ENCODE results near the gene GPR180. TPM values are rescaled to one million over a fixed set of nuclear protein-coding genes. Genes with fewer than 3 reads are reported as not detected.

GPR180 gene
- total RNA-seq, 4 donors from 2014 or later, result 10.4 to 13.3 (median 10.9) TPM

GRCh38 chr13:94682229-94682628, 80.6 kb downstream of the GPR180 start:
- Histone ChIP-seq H3K9me3 (no peaks in the 10 kb centered on the region), H3K27ac (no peak overlapping the region), H3K27me3 (no peaks in the 10 kb centered on the region), H3K4me3 (replicated peaks in 1 of 3) (no peak overlapping the region), H3K36me3 (no peaks in the 10 kb centered on the region), H3K4me1 (no peaks in the 10 kb centered on the region)
- no peak for DNase-seq
- 85 to 88% methylated on average over 2 of the region's 2 CpGs for WGBS, 2 donors
- TF ChIP-seq POLR2A (IDR thresholded peaks at IDR 0.05), result no peak
- TF ChIP-seq, protein P1, sequence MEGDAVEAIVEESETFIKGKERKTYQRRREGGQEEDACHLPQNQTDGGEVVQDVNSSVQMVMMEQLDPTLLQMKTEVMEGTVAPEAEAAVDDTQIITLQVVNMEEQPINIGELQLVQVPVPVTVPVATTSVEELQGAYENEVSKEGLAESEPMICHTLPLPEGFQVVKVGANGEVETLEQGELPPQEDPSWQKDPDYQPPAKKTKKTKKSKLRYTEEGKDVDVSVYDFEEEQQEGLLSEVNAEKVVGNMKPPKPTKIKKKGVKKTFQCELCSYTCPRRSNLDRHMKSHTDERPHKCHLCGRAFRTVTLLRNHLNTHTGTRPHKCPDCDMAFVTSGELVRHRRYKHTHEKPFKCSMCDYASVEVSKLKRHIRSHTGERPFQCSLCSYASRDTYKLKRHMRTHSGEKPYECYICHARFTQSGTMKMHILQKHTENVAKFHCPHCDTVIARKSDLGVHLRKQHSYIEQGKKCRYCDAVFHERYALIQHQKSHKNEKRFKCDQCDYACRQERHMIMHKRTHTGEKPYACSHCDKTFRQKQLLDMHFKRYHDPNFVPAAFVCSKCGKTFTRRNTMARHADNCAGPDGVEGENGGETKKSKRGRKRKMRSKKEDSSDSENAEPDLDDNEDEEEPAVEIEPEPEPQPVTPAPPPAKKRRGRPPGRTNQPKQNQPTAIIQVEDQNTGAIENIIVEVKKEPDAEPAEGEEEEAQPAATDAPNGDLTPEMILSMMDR (IDR thresholded peaks at IDR 0.05), result no peak
- intact Hi-C loops (cut with DNase I), result no loop called here

DNA sequence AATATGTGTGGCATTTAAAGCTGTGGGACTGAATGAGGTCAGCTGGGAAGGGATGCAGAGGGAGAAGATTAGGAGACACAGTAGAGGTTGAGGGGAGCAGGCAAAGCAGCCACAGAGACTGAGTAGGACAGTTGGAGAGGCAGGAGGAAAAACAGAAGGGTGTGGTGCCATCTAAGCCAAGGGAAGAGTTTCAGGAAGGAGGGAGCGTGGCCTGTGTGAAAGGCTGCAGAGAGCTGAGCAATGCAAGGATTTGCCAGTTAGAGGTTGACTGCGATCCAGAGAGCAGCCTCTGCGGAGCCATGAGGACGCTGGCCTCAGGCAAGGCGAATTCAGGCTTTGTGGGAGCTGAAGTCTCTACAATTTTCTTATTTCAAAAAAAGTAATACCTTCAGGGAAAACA, 81.8 kb downstream of the GPR180 start:
- WGBS, 2 donors, result 68 to 73% methylated on average over 5 of the region's 5 CpGs
- Histone ChIP-seq H3K4me3 (replicated peaks in 1 of 3) (no peak overlapping the region), H3K36me3 (no peaks in the 10 kb centered on the region), H3K27me3 (no peaks in the 10 kb centered on the region), H3K27ac (no peak overlapping the region), H3K4me1 (no peaks in the 10 kb centered on the region), H3K9me3 (no peaks in the 10 kb centered on the region)
- TF ChIP-seq POLR2A (IDR thresholded peaks at IDR 0.05), result no peak
- TF ChIP-seq, protein P1 (IDR thresholded peaks at IDR 0.05), result no peak
- DNase-seq, result no peak
- intact Hi-C loops (cut with DNase I), result no loop called here

Small RNA genes lying within 50 kb of the gene (small RNA-seq; reads per million reads assigned to genes)
- gene RNA5SP36, result not detected

Other genes starting within 250 kb of the GPR180 start
- gene DCT, start 122.2 kb upstream of the GPR180 start, total RNA-seq, result under 1 TPM in 3 of 4 donors, not detected in 1; 0.11 to 0.40 (median 0.20) TPM
- gene TGDS, start 5.7 kb upstream of the GPR180 start, total RNA-seq, result 10 to 100 TPM; 15.8 to 25.2 (median 20.4) TPM
- under 1 TPM in 2 of 4 donors, not detected in 2; 0.20 to 0.22 TPM for gene SOX21, start 110.7 kb downstream of the GPR180 start, total RNA-seq

Data from thyroid gland (tissue), 4 donors.